ENCODE data around the gene CSAD.

- TF ChIP-seq CTCF (IDR thresholded peaks at IDR 0.05; ENCODE audit: low read depth, low read length) (no peak), EZH2phosphoT487 (IDR thresholded peaks at IDR 0.05; ENCODE audit: low read depth) (no peak)
These were observed 6.6 kb upstream of the CSAD start for GRCh38 chr12:53187145-53187899.

All from OCI-LY3 (cell line).